ENCODE measurements around the gene RNF152. TPM values are rescaled to one million over a fixed set of nuclear protein-coding genes. Genes with fewer than 3 reads are reported as not detected.

RNF152 gene
- total RNA-seq, 1 experiment from 2014 or later: 2.3 TPM

- Histone ChIP-seq H3K9ac (ENCODE audit: extremely low read depth, insufficient read length, low read length) (no peak overlapping the region), H4K8ac (replicated peaks; ENCODE audit: insufficient read length, low read depth, low read length) (no peak overlapping the region), H2BK20ac (ENCODE audit: low read depth, low read length, poor library complexity, severe bottlenecking) (no peak overlapping the region), H3K23me2 (ENCODE audit: insufficient read length, low read depth, low read length, poor library complexity, severe bottlenecking) (peaks cover 12% of the 10 kb centered on the region), H2AK5ac (ENCODE audit: insufficient read length, low read length) (no peak overlapping the region), H4K91ac (ENCODE audit: insufficient read length, low read depth, low read length) (no peak overlapping the region), H3K79me1 (ENCODE audit: insufficient read depth, low read depth, low read length, poor library complexity, severe bottlenecking) (no peaks in the 10 kb centered on the region), H3K79me2 (ENCODE audit: insufficient read depth, low read length) (no peaks in the 10 kb centered on the region), H3K23ac (ENCODE audit: insufficient read length, low read depth, low read length) (no peak overlapping the region), H3K27me3 (ENCODE audit: insufficient read depth, low read length) (peaks cover 18% of the 10 kb centered on the region; the same call in 1 of the 2 replicates), H4K20me1 (ENCODE audit: control insufficient read depth, insufficient read depth, insufficient read length) (no peaks in the 10 kb centered on the region), H3T11ph (ENCODE audit: low read length) (no peak overlapping the region), H2BK5ac (ENCODE audit: insufficient read length, low read length) (no peak overlapping the region), H3K4me2 (ENCODE audit: insufficient read depth, insufficient read length, low read length) (no peak overlapping the region), H3K56ac (ENCODE audit: insufficient read length, low read depth, low read length) (no peak overlapping the region), H4K5ac (ENCODE audit: insufficient read length, low read depth, low read length) (no peak overlapping the region), H2BK120ac (ENCODE audit: low read depth, low read length, poor library complexity, severe bottlenecking) (no peak overlapping the region), H2AFZ (ENCODE audit: low read length) (no peak overlapping the region), H3K27ac (ENCODE audit: insufficient read length, low read depth, low read length) (no peak overlapping the region), H3K4ac (ENCODE audit: low read depth, low read length) (no peak overlapping the region), H3K14ac (ENCODE audit: insufficient read depth, low read length) (no peak overlapping the region), H3K4me1 (ENCODE audit: insufficient read depth, low read length) (peaks cover 3% of the 10 kb centered on the region; the same call in 1 of the 2 replicates), H3K9me3 (ENCODE audit: control insufficient read depth, low read depth, low read length) (no peaks in the 10 kb centered on the region), H2BK15ac (ENCODE audit: low read depth, low read length) (no peak overlapping the region), H3K18ac (ENCODE audit: insufficient read length, low read depth, low read length) (no peak overlapping the region), H2BK12ac (ENCODE audit: insufficient read length, low read depth, low read length) (no peak overlapping the region)
- H3K27me3 Mint-ChIP-seq (ENCODE audit: low read depth): peaks cover 56% of the 10 kb centered on the region
- no CpG with 5 or more reads among the region's 1 CpG for WGBS (ENCODE audit: extremely low coverage, insufficient read length, low lambda C conversion rate)
- no peaks in the 10 kb centered on the region; a peak in 2 of 5 replicates for H3K9me3 Mint-ChIP-seq
- TF ChIP-seq CTCF (conservative IDR thresholded peaks at IDR 0.05): no peak
- no peak overlapping the region for H3K4me3 Mint-ChIP-seq
- peaks cover 24 to 25% of the 10 kb centered on the region in 2 experiments for H3K4me1 Mint-ChIP-seq
- DNase-seq: no peak
- H3K27ac Mint-ChIP-seq: no peak overlapping the region
- peaks cover 0 to 4% (median 0%) of the 10 kb centered on the region in 3 experiments; a peak in 2 of 7 replicates for H3K36me3 Mint-ChIP-seq (ENCODE audit: insufficient read depth in 1 of 3, low read depth in 3 of 3)
These were observed 3.3 kb upstream of the RNF152 start for GRCh38 chr18:61896118-61896517.
